HG02973 (cell line): ENCODE results near the gene WDR88.
"Not testable (repeated sequence)": the region's sequence is repeated elsewhere in the genome, so short reads cannot be mapped to it uniquely, and the experiment has no call there.

Source experiments
- ATAC-seq: cut with Tn5 transposase; IDR thresholded peaks from one replicate; pipeline ENCODE4 v1.9.1; 2021; ENCODE audit warnings: moderate library complexity; ENCODE audit not compliant: unreplicated experiment

Gene WDR88

DNA sequence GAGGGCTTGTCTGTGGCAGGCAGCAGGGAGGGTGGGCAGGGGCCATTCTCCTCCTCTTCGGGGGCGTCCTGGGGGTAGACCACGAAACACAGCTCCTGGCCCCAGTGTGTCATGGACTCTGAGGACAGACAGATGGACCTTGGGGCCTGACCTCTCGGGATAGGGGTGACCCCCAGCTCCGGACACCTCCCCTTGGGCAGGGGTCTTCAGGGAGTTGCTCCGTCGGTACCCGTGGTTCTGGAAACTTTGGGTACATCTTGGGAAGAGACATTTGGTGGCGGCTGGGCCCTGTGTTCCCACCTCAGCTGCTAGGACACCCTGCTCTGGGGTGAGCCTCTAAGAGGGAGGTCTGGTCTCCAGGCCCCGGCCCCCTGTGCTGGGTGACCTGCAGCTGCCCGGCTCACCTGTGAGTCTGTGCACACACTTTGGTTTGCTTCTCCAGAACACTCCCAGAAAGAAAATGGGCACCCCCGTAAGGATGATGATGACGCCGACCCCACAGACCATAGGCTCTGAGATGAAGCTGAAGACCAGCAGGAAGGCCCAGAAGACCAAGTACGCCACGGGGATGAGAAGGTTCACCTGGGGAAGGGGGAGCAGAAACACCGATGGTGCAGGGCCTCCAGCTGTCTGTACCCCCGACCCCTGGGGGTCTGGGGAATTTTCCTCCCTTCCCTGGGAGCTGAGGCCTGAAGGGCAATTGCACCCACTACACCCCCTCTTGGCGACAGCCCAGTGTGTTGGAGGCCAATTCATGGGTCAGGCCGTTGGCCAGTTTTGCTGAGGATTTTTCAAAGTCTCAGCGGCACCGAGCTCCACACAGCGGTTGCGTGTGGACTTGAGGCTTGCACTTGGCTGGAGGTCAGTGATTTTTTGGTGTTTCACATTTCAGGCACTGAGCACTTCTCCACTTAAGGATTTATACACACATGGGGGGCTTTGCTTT, 77.3 kb downstream of the WDR88 start:
- ATAC-seq = no peak

- not testable (repeated sequence) for ATAC-seq
These were observed 77.9 kb downstream of the WDR88 start for GRCh38 chr19:33209850-33210230.

- no peak for ATAC-seq
These were observed 78.5 kb downstream of the WDR88 start for GRCh38 chr19:33210266-33210940.

- no peak for ATAC-seq
These were observed 80.0 kb downstream of the WDR88 start for GRCh38 chr19:33211794-33212435.

GRCh38 chr19:33212436-33213172, 80.7 kb downstream of the WDR88 start:
- no peak for ATAC-seq

GRCh38 chr19:33214596-33214995, 82.7 kb downstream of the WDR88 start:
- ATAC-seq = no peak

GRCh38 chr19:33215438-33216197, 83.7 kb downstream of the WDR88 start:
- ATAC-seq = no peak

GRCh38 chr19:33216198-33216830, 84.4 kb downstream of the WDR88 start:
- ATAC-seq = no peak

DNA sequence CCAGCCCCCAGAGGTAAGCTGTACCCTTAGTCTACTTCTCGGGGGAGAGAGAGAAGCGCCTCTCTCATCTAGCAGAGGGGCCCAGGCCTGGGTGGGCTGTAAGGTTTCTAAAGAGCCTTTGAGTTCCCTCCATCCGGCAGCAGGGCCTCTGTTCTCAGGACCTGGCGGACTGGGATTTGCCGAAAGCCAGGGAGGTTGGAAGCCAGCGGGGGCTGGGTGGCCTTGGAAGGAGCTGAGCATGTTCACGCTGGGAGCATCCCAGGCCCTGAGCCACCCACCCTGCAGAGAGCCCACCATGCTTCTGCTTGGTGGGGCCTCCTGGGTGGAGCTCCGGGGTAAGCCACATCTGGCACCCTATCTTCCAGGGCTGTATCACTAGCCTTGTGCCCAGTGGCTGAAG, 86.0 kb downstream of the WDR88 start:
- no peak for ATAC-seq

- ATAC-seq = no peak
These were observed 87.4 kb downstream of the WDR88 start for GRCh38 chr19:33219261-33219815.

DNA sequence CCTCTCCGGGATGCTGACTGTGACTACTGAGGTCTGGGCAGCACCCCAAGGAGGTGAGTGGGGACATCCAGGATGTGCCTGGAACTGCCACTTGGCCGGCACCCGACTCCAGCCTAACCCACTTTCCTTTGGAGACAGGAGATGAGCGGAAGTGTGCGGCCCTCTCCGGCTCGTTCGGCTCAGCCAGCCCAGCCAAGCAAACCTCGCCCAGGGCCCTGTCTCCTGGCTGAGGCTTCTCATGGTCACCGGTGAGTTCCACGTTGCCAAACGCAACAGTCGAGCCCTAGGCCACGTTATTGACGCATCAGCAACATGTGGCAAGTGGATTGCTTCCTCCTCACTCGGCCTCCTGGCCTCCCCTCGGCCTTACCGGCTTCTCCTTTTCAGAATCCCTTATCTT, 88.2 kb downstream of the WDR88 start:
- ATAC-seq = no peak

GRCh38 chr19:33220735-33221134, 88.8 kb downstream of the WDR88 start:
- ATAC-seq = no peak

DNA sequence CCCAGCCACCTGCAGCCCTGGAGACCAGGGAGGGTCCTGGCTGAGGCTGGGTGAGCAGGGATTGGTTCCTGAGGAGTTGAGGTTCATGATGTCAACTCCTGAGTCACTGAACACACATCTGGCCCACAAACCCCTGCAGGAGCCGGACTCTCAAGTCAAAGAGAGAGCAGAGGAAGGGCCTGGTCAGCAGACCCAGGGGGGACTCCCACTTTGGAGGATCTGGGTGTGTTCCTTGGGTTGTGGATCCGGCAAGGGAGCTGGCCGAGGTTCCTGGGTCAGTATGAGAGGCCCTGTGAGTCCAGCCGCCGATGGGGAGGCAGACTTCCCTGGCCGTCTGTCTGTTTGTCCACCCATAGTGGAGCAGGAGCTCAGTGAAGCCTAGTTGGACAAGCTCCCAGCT, 89.7 kb downstream of the WDR88 start:
- ATAC-seq = no peak

DNA sequence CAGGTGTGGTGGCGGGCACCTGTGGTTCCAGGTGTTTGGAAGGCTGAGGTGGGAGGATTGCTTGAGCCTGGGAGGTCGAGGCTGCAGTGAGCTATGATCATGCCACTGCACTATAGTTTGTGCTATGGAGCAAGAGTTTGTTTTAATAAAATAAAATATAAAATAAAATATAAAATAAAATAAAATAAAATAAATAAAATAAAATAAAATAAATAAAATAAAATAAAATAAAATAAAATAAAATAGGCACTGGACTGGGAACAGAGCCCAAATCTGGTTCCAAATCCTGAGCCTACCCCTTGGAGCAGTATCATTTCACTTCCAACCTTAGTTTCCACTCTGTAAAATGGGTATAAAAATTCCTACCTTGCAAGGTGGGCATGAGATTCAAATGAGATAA, 90.3 kb downstream of the WDR88 start:
- ATAC-seq = not testable (repeated sequence)

DNA sequence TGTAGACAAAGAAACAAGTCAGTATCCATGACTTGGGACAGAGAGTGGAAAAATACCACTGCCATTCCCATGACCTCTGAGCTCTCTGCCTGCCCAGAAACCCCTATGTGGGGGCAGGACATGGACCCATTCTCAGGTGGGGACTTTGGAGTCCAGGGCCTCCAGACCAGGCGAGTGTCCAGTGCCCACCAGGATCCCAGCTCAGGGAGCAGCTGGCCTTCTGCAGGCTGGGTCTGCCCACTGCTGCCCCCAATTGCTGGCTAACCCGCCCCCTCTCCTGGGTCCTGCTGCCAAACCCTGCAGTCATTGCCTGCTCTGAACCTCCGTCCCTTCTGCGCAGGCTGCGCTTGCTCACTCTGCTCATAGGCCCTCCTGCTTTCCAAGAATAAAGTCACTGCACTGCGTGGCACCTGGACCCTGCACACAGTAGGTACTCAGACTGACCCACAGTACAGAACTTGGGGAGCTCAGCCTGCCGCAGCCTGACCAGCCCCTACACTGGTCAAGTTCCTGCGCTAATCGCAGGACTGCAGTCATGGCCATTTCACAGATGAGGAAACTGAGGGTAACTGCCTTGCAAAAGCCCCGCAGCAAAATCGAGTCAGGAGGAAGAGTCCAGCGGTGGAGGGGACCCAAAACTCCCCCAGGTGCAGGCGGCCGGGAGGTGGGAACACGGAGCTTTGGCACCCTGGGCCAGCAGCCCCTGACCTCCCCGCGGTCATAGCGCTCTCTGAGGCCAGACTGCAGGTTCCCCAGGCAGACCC, 93.0 kb downstream of the WDR88 start:
- ATAC-seq = no peak
